Loucy (cell line): ENCODE data around the gene FBLN2.

Source experiments
- H2AFZ ChIP-seq: fragments of 200-600 bp; sonication (generic); 2 replicates; pipeline ENCODE4 v1.6.0; 2016; ENCODE audit warnings: antibody characterized with exemption, mild to moderate bottlenecking, low read length, moderate library complexity
- H3F3A ChIP-seq: fragments of 200-600 bp; 2 replicates; pipeline ENCODE4 v1.6.0; 2016; ENCODE audit warnings: antibody characterized with exemption, low read depth, mild to moderate bottlenecking
- H3K27me3 ChIP-seq: fragments of 200-600 bp; sonication (generic); 2 replicates; pipeline ENCODE4 v1.6.1; 2014; ENCODE audit warnings: low read length, mild to moderate bottlenecking; ENCODE audit not compliant: insufficient read depth, poor library complexity, severe bottlenecking
- H3K36me3 ChIP-seq: fragments of 200-600 bp; sonication (generic); 2 replicates; pipeline ENCODE4 v1.6.1; 2016; ENCODE audit warnings: low read length; ENCODE audit not compliant: insufficient read depth
- H3K4me1 ChIP-seq: fragments of 200-600 bp; sonication (generic); 2 replicates; pipeline ENCODE4 v1.5.1; 2014; ENCODE audit warnings: low read length, mild to moderate bottlenecking; ENCODE audit not compliant: insufficient read depth, poor library complexity, severe bottlenecking
- H3K4me2 ChIP-seq: fragments of 200-600 bp; sonication (generic); 2 replicates; pipeline ENCODE4 v1.6.0; 2014; ENCODE audit warnings: antibody characterized with exemption, low read length, low read depth, mild to moderate bottlenecking; ENCODE audit not compliant: poor library complexity, severe bottlenecking
- H3K4me3 ChIP-seq: fragments of 200-600 bp; sonication (generic); 2 replicates; pipeline ENCODE4 v1.5.1; 2014; ENCODE audit warnings: low read length, mild to moderate bottlenecking, mixed read lengths; ENCODE audit not compliant: poor library complexity, severe bottlenecking
- H3K79me2 ChIP-seq: fragments of 200-600 bp; sonication (generic); 2 replicates; pipeline ENCODE4 v1.6.1; 2014; ENCODE audit warnings: low read length; ENCODE audit not compliant: insufficient read depth
- H3K9ac ChIP-seq: fragments of 200-600 bp; sonication (generic); 2 replicates; pipeline ENCODE4 v1.6.0; 2014; ENCODE audit warnings: mild to moderate bottlenecking, low read depth, low read length, moderate library complexity; ENCODE audit not compliant: poor library complexity, severe bottlenecking
- H3K9me2 ChIP-seq: fragments of 200-600 bp; sonication (generic); replicated peaks from 2 replicates; pipeline ENCODE4 v1.6.1; 2016; ENCODE audit warnings: low read depth, low read length, mixed read lengths
- H3K9me3 ChIP-seq: fragments of 200-600 bp; sonication (generic); 2 replicates; pipeline ENCODE4 v1.6.1; 2014; ENCODE audit warnings: mild to moderate bottlenecking, antibody characterized with exemption, low read length, low read depth; ENCODE audit not compliant: insufficient read depth
- H4K20me1 ChIP-seq: fragments of 200-600 bp; sonication (generic); 2 replicates; pipeline ENCODE4 v1.6.0; 2014; ENCODE audit warnings: antibody characterized with exemption, low read length, mild to moderate bottlenecking; ENCODE audit not compliant: insufficient read depth, poor library complexity, severe bottlenecking
- EZH2phosphoT487 ChIP-seq: fragments of 200-600 bp; IDR thresholded peaks from 2 replicates; pipeline ENCODE4 v1.6.1; 2018; ENCODE audit warnings: antibody characterized with exemption, mild to moderate bottlenecking, moderate library complexity, borderline replicate concordance
- TF ChIP-seq, protein P1 (sequence below): fragments of 200-600 bp; sonication (generic); conservative IDR thresholded peaks from 2 replicates; pipeline ENCODE4 v1.5.1; 2014; ENCODE audit warnings: mild to moderate bottlenecking, antibody characterized with exemption, low read length

Gene FBLN2

DNA sequence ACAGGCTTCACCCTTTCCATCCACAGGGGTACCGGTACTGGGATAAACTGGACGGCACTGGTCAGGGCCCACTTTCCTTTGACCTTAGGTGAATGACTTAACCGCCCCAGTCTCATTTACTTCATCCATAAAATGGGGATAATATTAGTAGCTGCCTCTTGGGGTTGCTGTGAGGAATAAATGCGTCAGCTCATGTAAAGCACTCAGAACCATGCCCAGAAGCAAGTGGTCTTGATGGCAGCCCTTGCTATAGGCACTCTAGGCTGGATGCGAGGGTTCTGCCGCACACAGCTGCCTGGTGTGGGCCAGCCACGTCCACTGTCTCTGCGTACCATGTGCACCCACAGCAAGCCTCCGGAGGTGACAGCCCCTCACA is 32.2 kb upstream of the FBLN2 start:
- Histone ChIP-seq H3K79me2 (no peaks in the 10 kb centered on the region), H3K27me3 (no peaks in the 10 kb centered on the region), H3K4me2 (no peak overlapping the region), H3K4me3 (no peak overlapping the region), H3K4me1 (no peaks in the 10 kb centered on the region), H4K20me1 (no peaks in the 10 kb centered on the region), H3K36me3 (no peaks in the 10 kb centered on the region), H3K9ac (no peak overlapping the region), H3F3A (no peaks in the 10 kb centered on the region), H3K9me2 (no peaks in the 10 kb centered on the region), H3K9me3 (no peaks in the 10 kb centered on the region), H2AFZ (no peak overlapping the region)
- TF ChIP-seq, protein P1, sequence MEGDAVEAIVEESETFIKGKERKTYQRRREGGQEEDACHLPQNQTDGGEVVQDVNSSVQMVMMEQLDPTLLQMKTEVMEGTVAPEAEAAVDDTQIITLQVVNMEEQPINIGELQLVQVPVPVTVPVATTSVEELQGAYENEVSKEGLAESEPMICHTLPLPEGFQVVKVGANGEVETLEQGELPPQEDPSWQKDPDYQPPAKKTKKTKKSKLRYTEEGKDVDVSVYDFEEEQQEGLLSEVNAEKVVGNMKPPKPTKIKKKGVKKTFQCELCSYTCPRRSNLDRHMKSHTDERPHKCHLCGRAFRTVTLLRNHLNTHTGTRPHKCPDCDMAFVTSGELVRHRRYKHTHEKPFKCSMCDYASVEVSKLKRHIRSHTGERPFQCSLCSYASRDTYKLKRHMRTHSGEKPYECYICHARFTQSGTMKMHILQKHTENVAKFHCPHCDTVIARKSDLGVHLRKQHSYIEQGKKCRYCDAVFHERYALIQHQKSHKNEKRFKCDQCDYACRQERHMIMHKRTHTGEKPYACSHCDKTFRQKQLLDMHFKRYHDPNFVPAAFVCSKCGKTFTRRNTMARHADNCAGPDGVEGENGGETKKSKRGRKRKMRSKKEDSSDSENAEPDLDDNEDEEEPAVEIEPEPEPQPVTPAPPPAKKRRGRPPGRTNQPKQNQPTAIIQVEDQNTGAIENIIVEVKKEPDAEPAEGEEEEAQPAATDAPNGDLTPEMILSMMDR: no peak
- TF ChIP-seq EZH2phosphoT487: no peak

DNA sequence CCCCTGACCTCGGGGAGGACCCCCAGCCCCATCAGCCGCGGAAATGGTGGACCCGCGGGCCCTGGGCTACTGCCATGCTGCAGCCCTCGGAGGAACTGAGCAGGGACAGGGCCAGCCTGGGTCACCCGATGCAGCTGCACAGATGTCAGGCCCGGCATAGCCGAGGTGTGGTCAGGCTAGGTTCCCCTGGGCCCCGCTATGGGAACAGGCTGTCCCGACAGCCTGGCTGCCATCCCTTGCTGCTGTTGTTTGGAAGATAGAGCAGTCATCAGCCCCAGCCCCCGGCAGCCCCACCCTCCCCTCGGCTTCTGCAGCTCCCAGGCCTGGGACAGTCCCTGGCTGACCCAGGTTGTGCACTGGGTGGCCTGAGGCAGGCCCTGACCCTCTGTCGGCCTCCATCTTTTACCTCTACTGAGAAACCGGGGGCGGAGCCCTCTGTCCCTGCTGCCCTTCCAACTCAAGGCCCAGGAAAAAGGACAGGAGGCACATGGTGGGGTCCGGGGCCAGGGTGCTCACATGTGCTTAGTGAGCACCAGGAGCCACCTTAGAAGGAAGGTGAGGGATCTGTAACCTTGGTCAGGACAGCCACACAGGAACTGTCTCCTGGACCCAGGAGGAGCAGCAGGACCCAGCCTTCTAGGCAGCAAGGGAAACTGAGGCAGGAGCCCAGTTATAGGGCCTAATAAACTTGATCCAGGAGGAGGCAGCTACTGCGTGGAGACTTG is 31.5 kb upstream of the FBLN2 start:
- H3K79me2 ChIP-seq: no peaks in the 10 kb centered on the region
- H2AFZ ChIP-seq: no peak overlapping the region
- no peak for TF ChIP-seq EZH2phosphoT487
- TF ChIP-seq, protein P1: no peak
- H3K9me2 ChIP-seq: no peaks in the 10 kb centered on the region
- H3K36me3 ChIP-seq: no peaks in the 10 kb centered on the region
- H3F3A ChIP-seq: no peaks in the 10 kb centered on the region
- H3K9ac ChIP-seq: no peak overlapping the region
- H3K4me2 ChIP-seq: no peak overlapping the region
- no peaks in the 10 kb centered on the region for H3K9me3 ChIP-seq
- no peaks in the 10 kb centered on the region for H4K20me1 ChIP-seq
- H3K27me3 ChIP-seq: no peaks in the 10 kb centered on the region
- H3K4me1 ChIP-seq: no peaks in the 10 kb centered on the region
- no peak overlapping the region for H3K4me3 ChIP-seq

DNA sequence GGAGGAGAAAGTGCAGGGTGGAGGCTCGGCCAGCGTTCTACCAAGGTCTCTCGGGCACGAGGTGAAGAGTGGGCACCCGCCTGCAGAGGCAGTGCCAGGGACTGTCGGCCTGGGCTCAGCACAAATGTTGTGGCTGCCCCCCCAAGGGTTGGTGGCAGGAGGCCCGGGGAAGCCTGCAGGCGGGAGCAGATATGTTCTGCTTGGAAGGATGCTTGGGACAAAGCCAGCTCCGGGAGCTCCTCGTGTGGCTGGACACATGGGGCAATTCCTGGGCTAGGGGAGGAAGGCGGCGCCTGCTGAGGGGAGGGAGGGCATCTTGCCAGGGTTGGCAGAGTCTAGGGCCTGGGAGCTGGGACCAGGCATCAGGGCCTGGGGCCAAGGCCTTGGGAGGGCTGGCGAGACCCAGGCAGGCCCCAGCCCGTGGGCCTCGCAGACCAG is 30.4 kb upstream of the FBLN2 start:
- no peak overlapping the region for H3K4me2 ChIP-seq
- H3K79me2 ChIP-seq: no peaks in the 10 kb centered on the region
- TF ChIP-seq, protein P1: no peak
- no peak for TF ChIP-seq EZH2phosphoT487
- H3K9me3 ChIP-seq: no peaks in the 10 kb centered on the region
- H3K4me1 ChIP-seq: no peaks in the 10 kb centered on the region
- no peaks in the 10 kb centered on the region for H3F3A ChIP-seq
- H3K27me3 ChIP-seq: no peaks in the 10 kb centered on the region
- H3K36me3 ChIP-seq: no peaks in the 10 kb centered on the region
- H3K4me3 ChIP-seq: no peak overlapping the region
- H2AFZ ChIP-seq: no peak overlapping the region
- H4K20me1 ChIP-seq: no peaks in the 10 kb centered on the region
- H3K9ac ChIP-seq: no peak overlapping the region
- H3K9me2 ChIP-seq: no peaks in the 10 kb centered on the region
